ENCODE measurements around the gene PCDHB5. TPM values are rescaled to one million over a fixed set of nuclear protein-coding genes. Genes with fewer than 3 reads are reported as not detected.
"Not testable (repeated sequence)": the region's sequence is repeated elsewhere in the genome, so short reads cannot be mapped to it uniquely, and the experiment has no call there.

The PCDHB5 gene
- total RNA-seq, 1 donor from 2014 or later: 11.4 TPM

DNA sequence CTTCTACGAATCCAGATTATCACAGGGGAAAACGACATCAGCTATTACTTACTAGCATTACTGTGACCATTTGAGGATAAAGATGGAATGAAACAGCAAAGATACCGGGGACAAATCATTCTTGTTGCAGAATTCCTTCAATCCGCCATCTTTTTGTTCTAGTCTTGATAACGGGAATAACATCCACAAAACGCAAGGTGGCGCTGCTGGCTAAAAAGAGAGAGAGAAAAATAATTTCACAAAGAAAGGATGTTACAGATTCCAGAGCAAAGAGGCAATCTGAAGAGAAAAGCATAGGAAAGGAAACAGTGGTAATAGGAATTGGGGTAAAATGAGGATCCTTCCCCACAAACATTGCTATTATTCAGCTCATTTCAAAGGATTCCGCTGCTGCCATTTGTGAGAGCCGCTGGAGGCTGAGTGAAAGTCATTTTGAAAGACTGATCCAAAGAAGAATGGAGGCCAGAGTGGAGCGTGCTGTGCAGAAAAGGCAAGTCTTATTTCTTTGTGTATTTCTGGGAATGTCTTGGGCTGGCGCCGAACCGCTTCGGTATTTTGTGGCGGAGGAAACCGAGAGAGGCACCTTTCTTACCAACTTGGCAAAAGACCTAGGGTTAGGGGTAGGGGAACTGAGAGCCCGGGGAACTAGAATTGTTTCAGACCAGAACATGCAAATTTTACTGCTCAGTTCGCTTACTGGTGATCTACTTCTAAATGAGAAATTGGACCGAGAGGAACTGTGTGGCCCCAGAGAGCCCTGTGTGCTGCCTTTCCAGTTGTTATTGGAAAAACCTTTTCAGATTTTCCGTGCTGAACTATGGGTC lies 37.6 kb downstream of the PCDHB5 start, which contains the start of gene PCDHB7:
Gene PCDHB7 (plus strand): TSS at position 264 of the 824 bp plus-strand sequence. CDS start 192 bp downstream, at position 456.
- Mint-ChIP-seq H3K27ac (ENCODE audit: unreplicated experiment) (no peak within 1 kb of the TSS), H3K27me3 (ENCODE audit: low read depth) (no peaks in the 10 kb centered on the region), H3K4me1 (ENCODE audit: low read depth) (no peaks in the 10 kb centered on the region), H3K4me3 (ENCODE audit: unreplicated experiment) (no peak within 1 kb of the TSS), H3K9me3 (ENCODE audit: low read depth) (peaks cover 52% of the 10 kb centered on the region), H3K36me3 (ENCODE audit: low read depth) (peaks cover 26% of the 10 kb centered on the region)
- TF ChIP-seq, protein P1, sequence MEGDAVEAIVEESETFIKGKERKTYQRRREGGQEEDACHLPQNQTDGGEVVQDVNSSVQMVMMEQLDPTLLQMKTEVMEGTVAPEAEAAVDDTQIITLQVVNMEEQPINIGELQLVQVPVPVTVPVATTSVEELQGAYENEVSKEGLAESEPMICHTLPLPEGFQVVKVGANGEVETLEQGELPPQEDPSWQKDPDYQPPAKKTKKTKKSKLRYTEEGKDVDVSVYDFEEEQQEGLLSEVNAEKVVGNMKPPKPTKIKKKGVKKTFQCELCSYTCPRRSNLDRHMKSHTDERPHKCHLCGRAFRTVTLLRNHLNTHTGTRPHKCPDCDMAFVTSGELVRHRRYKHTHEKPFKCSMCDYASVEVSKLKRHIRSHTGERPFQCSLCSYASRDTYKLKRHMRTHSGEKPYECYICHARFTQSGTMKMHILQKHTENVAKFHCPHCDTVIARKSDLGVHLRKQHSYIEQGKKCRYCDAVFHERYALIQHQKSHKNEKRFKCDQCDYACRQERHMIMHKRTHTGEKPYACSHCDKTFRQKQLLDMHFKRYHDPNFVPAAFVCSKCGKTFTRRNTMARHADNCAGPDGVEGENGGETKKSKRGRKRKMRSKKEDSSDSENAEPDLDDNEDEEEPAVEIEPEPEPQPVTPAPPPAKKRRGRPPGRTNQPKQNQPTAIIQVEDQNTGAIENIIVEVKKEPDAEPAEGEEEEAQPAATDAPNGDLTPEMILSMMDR (IDR thresholded peaks at IDR 0.05): peak; percentile 29
- DNase-seq (ENCODE audit: low spot score): no peak

DNA sequence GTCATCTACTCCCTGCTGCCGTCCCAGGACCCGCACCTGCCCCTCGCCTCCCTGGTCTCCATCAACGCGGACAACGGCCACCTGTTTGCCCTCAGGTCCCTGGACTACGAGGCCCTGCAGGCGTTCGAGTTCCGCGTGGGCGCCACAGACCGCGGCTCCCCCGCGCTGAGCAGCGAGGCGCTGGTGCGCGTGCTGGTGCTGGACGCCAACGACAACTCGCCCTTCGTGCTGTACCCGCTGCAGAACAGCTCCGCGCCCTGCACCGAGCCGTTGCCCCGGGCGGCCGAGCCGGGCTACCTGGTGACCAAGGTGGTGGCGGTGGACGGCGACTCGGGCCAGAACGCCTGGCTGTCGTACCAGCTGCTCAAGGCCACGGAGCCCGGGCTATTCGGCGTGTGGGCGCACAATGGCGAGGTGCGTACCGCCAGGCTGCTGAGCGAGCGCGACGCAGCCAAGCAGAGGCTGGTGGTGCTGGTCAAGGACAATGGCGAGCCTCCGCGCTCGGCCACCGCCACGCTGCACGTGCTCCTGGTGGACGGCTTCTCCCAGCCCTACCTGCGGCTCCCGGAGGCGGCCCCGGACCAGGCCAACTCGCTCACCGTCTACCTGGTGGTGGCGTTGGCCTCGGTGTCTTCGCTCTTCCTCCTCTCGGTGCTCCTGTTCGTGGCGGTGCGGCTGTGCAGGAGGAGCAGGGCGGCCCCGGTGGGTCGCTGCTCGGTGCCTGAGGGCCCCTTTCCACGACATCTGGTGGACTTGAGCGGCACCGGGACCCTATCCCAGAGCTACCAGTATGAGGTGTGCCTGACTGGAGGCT lies 39.5 kb downstream of the PCDHB5 start:
- H3K27ac Mint-ChIP-seq (ENCODE audit: unreplicated experiment); H3K4me3 Mint-ChIP-seq (ENCODE audit: unreplicated experiment); H3K27me3 Mint-ChIP-seq (ENCODE audit: low read depth); H3K4me1 Mint-ChIP-seq (ENCODE audit: low read depth); DNase-seq (ENCODE audit: low spot score): not testable (repeated sequence)
- H3K9me3 Mint-ChIP-seq (ENCODE audit: low read depth): peaks cover 36% of the 10 kb centered on the region
- peaks cover 15% of the 10 kb centered on the region for H3K36me3 Mint-ChIP-seq (ENCODE audit: low read depth)

DNA sequence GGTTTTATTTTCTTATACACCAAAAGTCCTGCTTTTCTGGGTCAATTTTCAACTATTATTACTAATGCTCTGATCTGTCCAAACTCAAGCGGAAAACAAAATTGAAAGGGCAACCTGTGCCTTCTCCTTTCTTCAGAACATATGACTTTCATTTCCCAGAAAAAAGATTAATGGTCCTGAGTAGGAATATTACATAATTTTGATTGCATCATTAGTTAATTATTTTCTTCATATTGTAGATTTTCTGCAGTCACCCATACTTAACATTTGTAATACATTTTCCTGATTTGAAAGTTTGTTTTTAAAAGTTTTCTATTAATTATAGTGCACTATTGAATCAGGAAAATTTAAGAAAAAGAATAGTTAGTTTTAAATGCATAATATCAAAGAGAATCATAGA lies 40.9 kb downstream of the PCDHB5 start:
- peaks cover 29% of the 10 kb centered on the region for H3K9me3 Mint-ChIP-seq (ENCODE audit: low read depth)
- TF ChIP-seq, protein P1 (IDR thresholded peaks at IDR 0.05): no peak
- no peaks in the 10 kb centered on the region for H3K27me3 Mint-ChIP-seq (ENCODE audit: low read depth)

DNA sequence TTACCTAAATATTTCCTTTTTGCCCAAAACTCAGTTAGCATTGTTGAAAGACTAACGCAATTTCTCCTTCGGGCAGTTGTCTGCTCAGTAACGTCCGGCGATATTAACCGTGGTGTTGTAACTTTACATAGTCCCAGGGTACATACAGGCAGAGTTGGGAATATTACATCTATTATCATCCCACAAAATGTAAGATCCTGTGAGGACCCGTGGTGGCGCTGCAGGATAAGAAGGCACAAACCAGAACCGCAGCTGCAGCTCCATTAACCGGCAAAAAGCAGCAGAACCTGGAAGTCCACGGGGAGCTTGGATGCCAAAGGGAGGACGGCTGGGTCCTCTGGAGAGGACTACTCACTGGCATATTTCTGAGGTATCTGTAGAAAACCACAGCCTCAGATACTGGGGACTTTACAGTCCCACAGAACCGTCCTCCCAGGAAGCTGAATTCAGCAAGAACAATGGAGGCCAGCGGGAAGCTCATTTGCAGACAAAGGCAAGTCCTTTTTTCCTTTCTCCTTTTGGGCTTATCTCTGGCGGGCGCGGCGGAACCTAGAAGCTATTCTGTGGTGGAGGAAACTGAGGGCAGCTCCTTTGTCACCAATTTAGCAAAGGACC lies 42.7 kb downstream of the PCDHB5 start, which contains the start of gene PCDHB8:
Gene PCDHB8 (plus strand): TSS at position 214 of the 615 bp plus-strand sequence. CDS start 245 bp downstream, at position 459.
- DNase-seq (ENCODE audit: low spot score); H3K4me1 Mint-ChIP-seq (ENCODE audit: low read depth); H3K27ac Mint-ChIP-seq (ENCODE audit: unreplicated experiment); H3K4me3 Mint-ChIP-seq (ENCODE audit: unreplicated experiment); H3K27me3 Mint-ChIP-seq (ENCODE audit: low read depth): not testable (repeated sequence)
- H3K9me3 Mint-ChIP-seq (ENCODE audit: low read depth): peaks cover 34% of the 10 kb centered on the region
- peaks cover 15% of the 10 kb centered on the region for H3K36me3 Mint-ChIP-seq (ENCODE audit: low read depth)

More for the DNA sequence above, 40.9 kb downstream of the PCDHB5 start:
- no peak overlapping the region for H3K27ac Mint-ChIP-seq (ENCODE audit: unreplicated experiment)
- no peak overlapping the region for H3K4me3 Mint-ChIP-seq (ENCODE audit: unreplicated experiment)
- H3K4me1 Mint-ChIP-seq (ENCODE audit: low read depth): no peaks in the 10 kb centered on the region
- DNase-seq (ENCODE audit: low spot score): no peak
- H3K36me3 Mint-ChIP-seq (ENCODE audit: low read depth): peaks cover 9% of the 10 kb centered on the region

DNA sequence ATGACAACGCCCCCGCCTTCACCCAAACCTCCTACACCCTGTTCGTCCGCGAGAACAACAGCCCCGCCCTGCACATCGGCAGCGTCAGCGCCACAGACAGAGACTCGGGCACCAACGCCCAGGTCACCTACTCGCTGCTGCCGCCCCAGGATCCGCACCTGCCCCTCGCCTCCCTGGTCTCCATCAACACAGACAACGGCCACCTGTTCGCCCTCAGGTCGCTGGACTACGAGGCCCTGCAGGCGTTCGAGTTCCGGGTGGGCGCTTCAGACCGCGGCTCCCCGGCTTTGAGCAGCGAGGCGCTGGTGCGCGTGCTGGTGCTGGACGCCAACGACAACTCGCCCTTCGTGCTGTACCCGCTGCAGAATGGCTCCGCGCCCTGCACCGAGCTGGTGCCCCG lies 44.4 kb downstream of the PCDHB5 start:
- not testable (repeated sequence) for H3K4me1 Mint-ChIP-seq (ENCODE audit: low read depth)

DNA sequence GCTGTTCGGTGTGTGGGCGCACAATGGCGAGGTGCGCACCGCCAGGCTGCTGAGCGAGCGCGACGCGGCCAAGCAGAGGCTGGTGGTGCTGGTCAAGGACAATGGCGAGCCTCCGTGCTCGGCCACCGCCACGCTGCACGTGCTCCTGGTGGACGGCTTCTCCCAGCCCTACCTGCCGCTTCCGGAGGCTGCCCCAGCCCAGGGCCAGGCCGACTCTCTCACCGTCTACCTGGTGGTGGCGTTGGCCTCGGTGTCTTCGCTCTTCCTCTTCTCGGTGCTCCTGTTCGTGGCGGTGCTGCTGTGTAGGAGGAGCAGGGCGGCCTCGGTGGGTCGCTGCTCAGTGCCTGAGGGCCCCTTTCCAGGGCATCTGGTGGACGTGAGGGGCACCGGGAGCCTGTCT lies 44.9 kb downstream of the PCDHB5 start:
- peaks cover 22% of the 10 kb centered on the region for H3K36me3 Mint-ChIP-seq (ENCODE audit: low read depth)
- not testable (repeated sequence) for H3K27ac Mint-ChIP-seq (ENCODE audit: unreplicated experiment); H3K4me3 Mint-ChIP-seq (ENCODE audit: unreplicated experiment); H3K27me3 Mint-ChIP-seq (ENCODE audit: low read depth); DNase-seq (ENCODE audit: low spot score); H3K4me1 Mint-ChIP-seq (ENCODE audit: low read depth)
- H3K9me3 Mint-ChIP-seq (ENCODE audit: low read depth): peaks cover 34% of the 10 kb centered on the region

More for the DNA sequence above, 44.4 kb downstream of the PCDHB5 start:
- not testable (repeated sequence) for H3K27me3 Mint-ChIP-seq (ENCODE audit: low read depth); H3K4me3 Mint-ChIP-seq (ENCODE audit: unreplicated experiment); DNase-seq (ENCODE audit: low spot score); H3K27ac Mint-ChIP-seq (ENCODE audit: unreplicated experiment)
- H3K9me3 Mint-ChIP-seq (ENCODE audit: low read depth): peaks cover 31% of the 10 kb centered on the region
- peaks cover 20% of the 10 kb centered on the region for H3K36me3 Mint-ChIP-seq (ENCODE audit: low read depth)

Data from chondrocyte (in vitro differentiated cells).